HepG2 (cell line): Measurements from ENCODE around the gene EPHB4. TPM values are rescaled to one million over a fixed set of nuclear protein-coding genes. Genes with fewer than 3 reads are reported as not detected.

Source experiments
- BRCA1 ChIP-seq: sonication (generic); formaldehyde crosslinking; IDR thresholded peaks from 2 replicates; pipeline ENCODE4 v1.4.0; 2020; ENCODE audit warnings: missing genetic modification reagents
- EEA1 ChIP-seq: sonication (generic); formaldehyde crosslinking; IDR thresholded peaks from 2 replicates; pipeline ENCODE4 v1.5.1; 2020; ENCODE audit warnings: mild to moderate bottlenecking, missing genetic modification reagents, borderline replicate concordance
- HNF4A ChIP-seq: sonication (generic); formaldehyde crosslinking; IDR thresholded peaks from 2 replicates; pipeline ENCODE4 v1.4.0; 2020; ENCODE audit warnings: missing genetic modification reagents
- HOXA7 ChIP-seq: sonication (generic); formaldehyde crosslinking; IDR thresholded peaks from 2 replicates; pipeline ENCODE4 v1.8.1; 2022; ENCODE audit warnings: mild to moderate bottlenecking, missing genetic modification reagents, moderate library complexity
- MATR3 ChIP-seq: sonication (generic); formaldehyde crosslinking; IDR thresholded peaks from 2 replicates; pipeline ENCODE4 v1.4.0; 2020; ENCODE audit warnings: missing genetic modification reagents
- MLLT10 ChIP-seq: sonication (generic); formaldehyde crosslinking; IDR thresholded peaks from 2 replicates; pipeline ENCODE4 v1.4.0; 2020; ENCODE audit warnings: missing genetic modification reagents
- NFE2L2 ChIP-seq: fragments of 150-350 bp; IDR thresholded peaks from 2 replicates; pipeline ENCODE4 v1.6.1; 2014; ENCODE audit warnings: low read length
- PAF1 ChIP-seq: IDR thresholded peaks from 2 replicates; pipeline ENCODE4 v1.6.1; 2016; ENCODE audit warnings: missing genetic modification reagents, missing compliant biosample characterization
- RXRA ChIP-seq: sonication (generic); formaldehyde crosslinking; IDR thresholded peaks from 2 replicates; pipeline ENCODE4 v1.5.1; 2020; ENCODE audit warnings: missing genetic modification reagents
- SP2 ChIP-seq: sonication (generic); formaldehyde crosslinking; IDR thresholded peaks from 2 replicates; pipeline ENCODE4 v1.5.1; 2020; ENCODE audit warnings: mild to moderate bottlenecking, missing genetic modification reagents
- ZEB1 ChIP-seq: IDR thresholded peaks from 2 replicates; pipeline ENCODE4 v1.6.1; 2012; ENCODE audit warnings: mild to moderate bottlenecking, low read depth, inconsistent platforms; ENCODE audit not compliant: insufficient replicate concordance
- ZNF441 ChIP-seq: sonication (generic); formaldehyde crosslinking; IDR thresholded peaks from 2 replicates; pipeline ENCODE4 v1.7.0; 2021; ENCODE audit warnings: missing genetic modification reagents, borderline replicate concordance
- ZNF562 ChIP-seq: sonication (generic); formaldehyde crosslinking; IDR thresholded peaks from 2 replicates; pipeline ENCODE4 v1.8.0; 2022; ENCODE audit warnings: missing genetic modification reagents, borderline replicate concordance
- polyA plus RNA-seq, 8 experiments: library from polyadenylated mRNA; depleted of rRNA in 3 of 8; stranded (reverse) in 7 of 8; unstranded in 1 of 8; fragments of >200 nt; fragmentation: Illumina TruSeq in 4 of 8; extraction: Trizol in 4 of 8; gene quantifications; 2 replicates each; pipeline versions ENCODE4 v1.2.1 to v1.2.3, GENCODE V29; 2011 to 2016; ENCODE audit warnings: low read depth in 4 of 8, missing spikeins in 1 of 8, mixed read lengths in 1 of 8; ENCODE audit not compliant: insufficient read depth in 1 of 8
- total RNA-seq, 5 experiments: library from RNA; depleted of rRNA; stranded (reverse); fragments of >200 nt; fragmentation: Illumina TruSeq; extraction: Trizol; gene quantifications; 2 replicates each; pipeline ENCODE4 v1.2.3, GENCODE V29; 2016; ENCODE audit warnings: low read depth in 1 of 5
- TF ChIP-seq, protein P1 (sequence below): sonication (generic); formaldehyde crosslinking; IDR thresholded peaks from 2 replicates; pipeline ENCODE4 v1.4.0; 2020; ENCODE audit warnings: missing genetic modification reagents
- TF ChIP-seq, protein P2 (sequence below): sonication (generic); formaldehyde crosslinking; conservative IDR thresholded peaks from 2 replicates; pipeline ENCODE4 v1.4.0; 2020; ENCODE audit warnings: mild to moderate bottlenecking, missing genetic modification reagents, moderate library complexity
- TF ChIP-seq, protein P3 (sequence below): sonication (generic); formaldehyde crosslinking; IDR thresholded peaks from 2 replicates; pipeline ENCODE4 v1.5.0; 2020; ENCODE audit warnings: missing genetic modification reagents, mild to moderate bottlenecking, borderline replicate concordance
- TF ChIP-seq, protein P4 (sequence below), 2 experiments: sonication (generic) in 1 of 2; formaldehyde crosslinking in 1 of 2; IDR thresholded peaks; 2 replicates each; pipeline versions ENCODE4 v1.5.1 to v1.6.1; 2011 to 2020; ENCODE audit warnings: borderline replicate concordance in 1 of 2, low read depth in 1 of 2, low read length in 1 of 2, mild to moderate bottlenecking in 1 of 2, missing genetic modification reagents in 1 of 2, moderate library complexity in 1 of 2
- TF ChIP-seq, protein P5 (sequence below): sonication (generic); formaldehyde crosslinking; IDR thresholded peaks from 2 replicates; pipeline ENCODE4 v1.4.0; 2020; ENCODE audit warnings: missing genetic modification reagents, borderline replicate concordance

EPHB4 gene
- total and polyA plus RNA-seq, 2 of the 13 experiments (the other 11 are each of a cell fraction or from before 2014, with no cell fraction given), result 61.4 to 69.6 TPM

DNA sequence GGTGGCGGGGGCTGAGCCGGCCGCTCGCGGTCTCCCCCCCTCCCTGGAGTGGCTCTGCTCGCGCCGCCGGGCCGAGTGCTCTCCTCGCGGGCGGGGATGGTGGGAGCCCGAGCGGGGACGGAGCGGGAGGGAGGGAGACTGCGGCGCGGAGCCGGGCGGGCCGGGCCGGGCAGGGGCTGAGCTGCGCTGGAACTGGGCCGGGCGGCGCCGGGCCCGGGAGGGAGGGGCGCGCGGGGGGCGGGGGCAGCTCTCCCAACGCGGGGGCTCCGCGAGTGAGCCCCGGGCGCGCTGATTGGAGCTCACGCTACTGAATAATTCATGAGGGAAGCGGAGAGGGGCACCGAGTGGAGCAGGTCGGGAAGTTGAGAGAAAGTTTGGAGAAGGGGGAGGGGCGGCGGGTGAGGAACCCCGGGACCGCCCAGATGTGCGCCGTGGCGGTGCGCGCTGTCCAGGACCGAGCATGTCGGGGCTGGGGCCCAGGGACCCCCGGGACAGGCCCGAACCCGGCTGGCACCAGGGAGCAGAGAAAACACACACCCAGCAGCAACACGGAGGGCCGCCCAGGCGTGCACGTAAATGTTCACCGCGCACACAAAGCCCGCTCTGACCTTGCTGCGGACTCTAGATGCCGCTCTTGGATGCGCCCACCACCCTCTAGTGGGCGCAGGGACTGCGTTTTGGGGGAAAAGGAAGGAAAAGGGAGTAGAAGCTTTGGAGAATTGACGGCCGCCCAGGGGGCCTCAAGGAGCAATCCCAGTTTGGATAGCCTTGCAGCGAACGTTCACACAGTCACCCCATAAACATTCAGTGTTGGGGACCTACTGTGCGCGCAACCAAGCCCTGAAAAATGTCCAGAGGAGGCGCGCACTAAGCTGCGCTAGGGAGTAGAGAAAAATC, at the start of gene EPHB4 (continued):
- TF ChIP-seq, protein P1, sequence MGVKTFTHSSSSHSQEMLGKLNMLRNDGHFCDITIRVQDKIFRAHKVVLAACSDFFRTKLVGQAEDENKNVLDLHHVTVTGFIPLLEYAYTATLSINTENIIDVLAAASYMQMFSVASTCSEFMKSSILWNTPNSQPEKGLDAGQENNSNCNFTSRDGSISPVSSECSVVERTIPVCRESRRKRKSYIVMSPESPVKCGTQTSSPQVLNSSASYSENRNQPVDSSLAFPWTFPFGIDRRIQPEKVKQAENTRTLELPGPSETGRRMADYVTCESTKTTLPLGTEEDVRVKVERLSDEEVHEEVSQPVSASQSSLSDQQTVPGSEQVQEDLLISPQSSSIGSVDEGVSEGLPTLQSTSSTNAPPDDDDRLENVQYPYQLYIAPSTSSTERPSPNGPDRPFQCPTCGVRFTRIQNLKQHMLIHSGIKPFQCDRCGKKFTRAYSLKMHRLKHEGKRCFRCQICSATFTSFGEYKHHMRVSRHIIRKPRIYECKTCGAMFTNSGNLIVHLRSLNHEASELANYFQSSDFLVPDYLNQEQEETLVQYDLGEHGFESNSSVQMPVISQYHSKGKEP (CRISPR knock-in tag), result no peak
- peak; percentile 38 for TF ChIP-seq HNF4A (CRISPR knock-in tag)
- TF ChIP-seq, protein P2, sequence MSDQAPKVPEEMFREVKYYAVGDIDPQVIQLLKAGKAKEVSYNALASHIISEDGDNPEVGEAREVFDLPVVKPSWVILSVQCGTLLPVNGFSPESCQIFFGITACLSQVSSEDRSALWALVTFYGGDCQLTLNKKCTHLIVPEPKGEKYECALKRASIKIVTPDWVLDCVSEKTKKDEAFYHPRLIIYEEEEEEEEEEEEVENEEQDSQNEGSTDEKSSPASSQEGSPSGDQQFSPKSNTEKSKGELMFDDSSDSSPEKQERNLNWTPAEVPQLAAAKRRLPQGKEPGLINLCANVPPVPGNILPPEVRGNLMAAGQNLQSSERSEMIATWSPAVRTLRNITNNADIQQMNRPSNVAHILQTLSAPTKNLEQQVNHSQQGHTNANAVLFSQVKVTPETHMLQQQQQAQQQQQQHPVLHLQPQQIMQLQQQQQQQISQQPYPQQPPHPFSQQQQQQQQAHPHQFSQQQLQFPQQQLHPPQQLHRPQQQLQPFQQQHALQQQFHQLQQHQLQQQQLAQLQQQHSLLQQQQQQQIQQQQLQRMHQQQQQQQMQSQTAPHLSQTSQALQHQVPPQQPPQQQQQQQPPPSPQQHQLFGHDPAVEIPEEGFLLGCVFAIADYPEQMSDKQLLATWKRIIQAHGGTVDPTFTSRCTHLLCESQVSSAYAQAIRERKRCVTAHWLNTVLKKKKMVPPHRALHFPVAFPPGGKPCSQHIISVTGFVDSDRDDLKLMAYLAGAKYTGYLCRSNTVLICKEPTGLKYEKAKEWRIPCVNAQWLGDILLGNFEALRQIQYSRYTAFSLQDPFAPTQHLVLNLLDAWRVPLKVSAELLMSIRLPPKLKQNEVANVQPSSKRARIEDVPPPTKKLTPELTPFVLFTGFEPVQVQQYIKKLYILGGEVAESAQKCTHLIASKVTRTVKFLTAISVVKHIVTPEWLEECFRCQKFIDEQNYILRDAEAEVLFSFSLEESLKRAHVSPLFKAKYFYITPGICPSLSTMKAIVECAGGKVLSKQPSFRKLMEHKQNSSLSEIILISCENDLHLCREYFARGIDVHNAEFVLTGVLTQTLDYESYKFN (CRISPR knock-in tag), result peak; percentile 63
- TF ChIP-seq ZNF562 (CRISPR knock-in tag), result no peak
- TF ChIP-seq, protein P3, sequence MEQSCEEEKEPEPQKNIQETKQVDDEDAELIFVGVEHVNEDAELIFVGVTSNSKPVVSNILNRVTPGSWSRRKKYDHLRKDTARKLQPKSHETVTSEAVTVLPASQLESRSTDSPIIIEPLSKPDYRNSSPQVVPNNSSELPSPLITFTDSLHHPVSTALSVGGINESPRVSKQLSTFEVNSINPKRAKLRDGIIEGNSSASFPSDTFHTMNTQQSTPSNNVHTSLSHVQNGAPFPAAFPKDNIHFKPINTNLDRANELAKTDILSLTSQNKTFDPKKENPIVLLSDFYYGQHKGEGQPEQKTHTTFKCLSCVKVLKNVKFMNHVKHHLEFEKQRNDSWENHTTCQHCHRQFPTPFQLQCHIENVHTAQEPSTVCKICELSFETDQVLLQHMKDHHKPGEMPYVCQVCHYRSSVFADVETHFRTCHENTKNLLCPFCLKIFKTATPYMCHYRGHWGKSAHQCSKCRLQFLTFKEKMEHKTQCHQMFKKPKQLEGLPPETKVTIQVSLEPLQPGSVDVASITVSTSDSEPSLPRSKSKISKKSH, result no peak
- TF ChIP-seq NFE2L2, result no peak
- no peak for TF ChIP-seq HOXA7
- no peak for TF ChIP-seq SP2 (CRISPR knock-in tag)
- no peak for TF ChIP-seq MLLT10 (CRISPR knock-in tag)
- no peak for TF ChIP-seq BRCA1 (CRISPR knock-in tag)
- TF ChIP-seq RXRA (CRISPR knock-in tag), result peak; percentile 76
- TF ChIP-seq, protein P4, sequence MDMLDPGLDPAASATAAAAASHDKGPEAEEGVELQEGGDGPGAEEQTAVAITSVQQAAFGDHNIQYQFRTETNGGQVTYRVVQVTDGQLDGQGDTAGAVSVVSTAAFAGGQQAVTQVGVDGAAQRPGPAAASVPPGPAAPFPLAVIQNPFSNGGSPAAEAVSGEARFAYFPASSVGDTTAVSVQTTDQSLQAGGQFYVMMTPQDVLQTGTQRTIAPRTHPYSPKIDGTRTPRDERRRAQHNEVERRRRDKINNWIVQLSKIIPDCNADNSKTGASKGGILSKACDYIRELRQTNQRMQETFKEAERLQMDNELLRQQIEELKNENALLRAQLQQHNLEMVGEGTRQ (IDR thresholded peaks at IDR 0.05; ENCODE audit: low read depth, low read length), result no peak
- TF ChIP-seq, protein P4 (CRISPR knock-in tag; IDR thresholded peaks at IDR 0.05; ENCODE audit: borderline replicate concordance), result no peak
- TF ChIP-seq ZEB1, result peak; percentile 56
- TF ChIP-seq PAF1 (CRISPR knock-in tag), result no peak
- TF ChIP-seq ZNF441 (CRISPR knock-in tag), result no peak
- TF ChIP-seq, protein P5, sequence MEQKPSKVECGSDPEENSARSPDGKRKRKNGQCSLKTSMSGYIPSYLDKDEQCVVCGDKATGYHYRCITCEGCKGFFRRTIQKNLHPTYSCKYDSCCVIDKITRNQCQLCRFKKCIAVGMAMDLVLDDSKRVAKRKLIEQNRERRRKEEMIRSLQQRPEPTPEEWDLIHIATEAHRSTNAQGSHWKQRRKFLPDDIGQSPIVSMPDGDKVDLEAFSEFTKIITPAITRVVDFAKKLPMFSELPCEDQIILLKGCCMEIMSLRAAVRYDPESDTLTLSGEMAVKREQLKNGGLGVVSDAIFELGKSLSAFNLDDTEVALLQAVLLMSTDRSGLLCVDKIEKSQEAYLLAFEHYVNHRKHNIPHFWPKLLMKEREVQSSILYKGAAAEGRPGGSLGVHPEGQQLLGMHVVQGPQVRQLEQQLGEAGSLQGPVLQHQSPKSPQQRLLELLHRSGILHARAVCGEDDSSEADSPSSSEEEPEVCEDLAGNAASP, result 0 out of 2 replicates have a peak, but pooled peaks have one; percentile 24
- no peak for TF ChIP-seq MATR3 (CRISPR knock-in tag)
- TF ChIP-seq EEA1 (CRISPR knock-in tag), result no peak
